ENCODE measurements around the gene BCAM.

Gene BCAM

GRCh38 chr19:44803442-44804428, 5.2 kb upstream of the BCAM start:
- Histone ChIP-seq H3K36me3 (ENCODE audit: control insufficient read depth in 2 of 2, insufficient read depth in 1 of 2, low read length in 2 of 2) (no peaks in the 10 kb centered on the region), H3K9me3 (ENCODE audit: control insufficient read depth, insufficient read depth, low read depth, low read length) (no peaks in the 10 kb centered on the region), H3K27ac (ENCODE audit: extremely low read depth, low read depth, low read length) (no peak overlapping the region), H3K4me1 (ENCODE audit: control insufficient read depth, insufficient read depth, low read length) (peaks cover 3% of the 10 kb centered on the region; the same call in 1 of the 2 replicates), H3K4me3 (ENCODE audit: low read depth, low read length) (no peak overlapping the region)
- POLR2A ChIA-PET, result no interaction called here
- CTCF ChIA-PET, result interaction anchor here (0.6 to 5.9 kb wide), 7 partner anchors 19 to 1955 kb away, joined by 3 to 35 read pairs (median 4); no protein-coding TSS in a partner anchor
- no peak for TF ChIP-seq ZNF157 (tag by site-specific recombination; IDR thresholded peaks at IDR 0.05)
- TF ChIP-seq ZBTB11 (tag by site-specific recombination; conservative IDR thresholded peaks at IDR 0.05; ENCODE audit: low read depth), result no peak
- no peak for TF ChIP-seq HIC1 (tag by site-specific recombination; IDR thresholded peaks at IDR 0.05)
- TF ChIP-seq ZNF645 (tag by site-specific recombination; IDR thresholded peaks at IDR 0.05), result no peak
- TF ChIP-seq KLF1 (tag by site-specific recombination; IDR thresholded peaks at IDR 0.05), result peak; percentile 32; the same call in 1 of the 2 replicates
- TF ChIP-seq ZNF280D (tag by site-specific recombination; IDR thresholded peaks at IDR 0.05), result 0 out of 2 replicates have a peak, but pooled peaks have one; percentile 21
- peak; percentile 32; the same call in 1 of the 2 replicates for TF ChIP-seq ZBTB44 (tag by site-specific recombination; IDR thresholded peaks at IDR 0.05)
- TF ChIP-seq ZNF549 (tag by site-specific recombination; IDR thresholded peaks at IDR 0.05), result no peak
- no peak for TF ChIP-seq ZNF394 (tag by site-specific recombination; IDR thresholded peaks at IDR 0.05; ENCODE audit: borderline replicate concordance)
- TF ChIP-seq TSHZ1 (tag by site-specific recombination; IDR thresholded peaks at IDR 0.05; ENCODE audit: borderline replicate concordance), result no peak
- no peak for TF ChIP-seq ZBTB48 (tag by site-specific recombination; IDR thresholded peaks at IDR 0.05)
- no peak for TF ChIP-seq ZNF704 (tag by site-specific recombination; IDR thresholded peaks at IDR 0.05)
- no peak for TF ChIP-seq ZNF324 (tag by site-specific recombination; IDR thresholded peaks at IDR 0.05)
- no peak for TF ChIP-seq PRDM4 (tag by site-specific recombination; IDR thresholded peaks at IDR 0.05)
- no peak for TF ChIP-seq ZBTB8A (tag by site-specific recombination; IDR thresholded peaks at IDR 0.05)

Data from HEK293 (cell line).